Activated CD4-positive, alpha-beta T cell treated with anti-CD3 and anti-CD28 coated beads for 4 hours (primary cell): ENCODE results near the gene HBB.

ENCODE experiments used
- DNase-seq, 2 donors: peaks; one replicate each; pipeline ENCODE4 v3.0.0-alpha.2; 2020

HBB gene

DNA sequence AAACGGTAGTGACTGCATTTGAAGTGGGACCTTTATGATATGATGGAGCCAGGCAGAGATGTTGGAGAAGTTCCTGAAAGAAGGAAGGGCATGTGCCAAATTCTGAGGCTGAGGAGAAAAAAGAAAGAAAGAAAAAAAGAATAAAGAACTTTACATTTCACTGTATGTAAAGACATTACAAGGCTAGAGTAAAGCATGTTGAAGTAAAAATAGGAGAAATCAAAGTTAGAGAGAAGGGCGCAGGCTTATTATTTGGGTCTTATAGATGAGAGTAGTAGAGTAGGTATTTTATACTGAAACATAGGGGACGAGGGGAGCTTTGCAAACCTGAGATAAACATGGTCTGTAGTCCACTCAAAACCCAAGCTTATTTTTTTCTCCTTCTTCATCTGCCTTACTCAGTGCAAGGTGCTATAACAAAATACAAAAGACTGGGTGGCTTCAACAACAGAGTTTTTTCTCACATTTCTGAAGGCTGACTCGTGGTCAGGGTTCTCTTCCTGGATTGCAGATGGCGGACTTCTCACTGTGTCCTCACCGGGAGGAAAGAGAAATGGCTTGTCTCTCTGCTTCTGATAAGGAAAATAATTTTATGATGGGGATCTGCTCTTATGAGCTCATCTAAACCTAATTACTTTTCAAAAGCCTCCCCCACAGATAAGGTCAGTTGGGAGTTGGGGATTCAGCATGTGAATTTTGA, 20.1 kb upstream of the HBB start:
- no peak for DNase-seq

DNA sequence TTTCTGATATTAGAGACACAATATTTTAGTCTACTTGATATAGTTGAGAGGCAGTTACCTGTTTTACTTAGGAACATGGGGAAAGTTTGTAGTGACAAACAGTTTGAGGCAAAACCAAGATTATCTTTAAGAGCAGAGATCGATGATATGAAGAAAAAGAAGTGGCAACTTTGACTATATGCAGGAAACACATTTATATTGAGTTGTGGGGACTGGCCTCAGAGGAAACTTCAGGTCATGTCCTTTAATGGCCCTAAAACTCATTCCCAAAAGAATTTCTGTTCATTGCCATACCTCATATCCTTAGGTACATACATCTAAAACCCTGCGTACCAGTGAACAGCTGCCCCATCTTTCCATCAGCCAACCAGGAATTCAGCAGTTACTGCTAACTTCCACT, 18.3 kb upstream of the HBB start:
- no peak for DNase-seq

DNA sequence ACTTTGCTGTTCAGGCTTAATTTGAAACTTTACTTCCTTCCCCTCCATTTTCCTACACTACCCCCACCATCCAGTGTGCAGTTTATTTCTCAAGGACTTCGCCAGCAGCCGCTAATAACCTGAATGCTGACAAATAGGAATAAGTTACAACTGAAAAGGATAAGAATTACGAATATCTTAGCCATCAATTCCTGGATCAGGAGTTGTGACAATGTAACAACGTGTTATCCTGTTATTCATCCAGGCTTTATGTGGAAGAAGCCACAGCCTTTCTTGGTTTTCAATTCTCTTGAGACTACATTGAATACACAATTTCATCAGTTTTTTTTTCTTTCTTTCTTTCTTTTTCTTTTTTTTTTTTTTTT, 16.9 kb upstream of the HBB start:
- DNase-seq, result no peak

DNA sequence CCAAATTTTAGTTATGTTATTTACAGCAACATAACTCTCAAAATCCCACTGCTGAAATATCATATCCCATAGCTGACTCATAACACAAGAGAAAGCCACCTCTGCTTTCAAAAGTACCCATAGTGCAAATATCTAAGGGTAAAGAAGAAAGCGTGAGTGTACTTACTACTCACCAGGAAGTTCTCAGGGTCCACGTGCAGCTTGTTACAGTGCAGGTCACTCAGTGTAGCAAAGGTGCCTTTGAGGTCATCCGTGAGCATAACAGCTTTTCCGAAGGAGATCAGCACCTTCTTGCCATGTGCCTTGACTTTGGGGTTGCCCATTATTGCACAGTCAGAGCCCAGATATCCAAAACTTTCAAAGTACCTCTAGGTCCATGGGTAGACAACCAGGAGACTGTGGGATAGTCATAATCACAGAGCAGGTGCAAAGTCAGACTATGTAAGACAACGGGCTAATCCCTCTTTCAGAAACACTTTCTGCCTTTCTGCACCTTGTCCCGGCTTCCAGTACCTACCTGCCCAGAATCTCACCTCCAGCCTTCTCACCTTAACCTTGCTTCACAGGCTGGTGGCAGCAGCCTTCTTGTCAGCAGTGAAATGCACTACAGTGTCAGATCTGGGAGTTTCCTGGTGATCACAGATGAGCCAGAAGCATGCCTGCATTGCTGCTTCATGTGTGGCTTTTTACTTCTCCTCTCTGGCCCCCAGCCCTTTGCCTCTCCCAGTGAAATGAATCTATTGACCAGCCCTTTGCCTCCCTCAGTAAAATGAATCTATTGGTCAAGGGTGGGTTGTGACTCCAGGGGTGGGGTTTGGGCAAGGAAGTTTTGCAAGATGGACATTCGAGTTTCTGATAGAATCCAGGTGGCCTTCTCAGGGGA, 16.3 kb upstream of the HBB start:
- DNase-seq, result no peak

DNA sequence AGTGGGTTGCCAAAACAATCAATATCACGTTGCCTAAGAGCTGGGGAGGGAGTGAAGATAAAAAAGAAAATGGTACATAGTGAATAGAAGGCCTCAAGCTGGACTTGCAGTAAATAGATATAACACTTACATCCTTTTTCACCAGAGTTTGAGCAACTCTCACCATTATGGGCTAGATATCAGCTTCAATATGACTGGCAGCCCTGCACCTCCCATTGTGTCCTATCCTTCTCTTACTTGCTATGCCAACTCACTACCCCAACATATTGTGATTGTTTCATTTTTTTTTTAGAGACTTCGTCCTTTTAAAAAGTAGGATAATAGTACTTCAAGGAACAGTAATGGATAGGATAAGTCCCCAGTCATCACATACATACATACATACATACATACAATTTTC, 15.3 kb upstream of the HBB start:
- DNase-seq, result no peak

DNA sequence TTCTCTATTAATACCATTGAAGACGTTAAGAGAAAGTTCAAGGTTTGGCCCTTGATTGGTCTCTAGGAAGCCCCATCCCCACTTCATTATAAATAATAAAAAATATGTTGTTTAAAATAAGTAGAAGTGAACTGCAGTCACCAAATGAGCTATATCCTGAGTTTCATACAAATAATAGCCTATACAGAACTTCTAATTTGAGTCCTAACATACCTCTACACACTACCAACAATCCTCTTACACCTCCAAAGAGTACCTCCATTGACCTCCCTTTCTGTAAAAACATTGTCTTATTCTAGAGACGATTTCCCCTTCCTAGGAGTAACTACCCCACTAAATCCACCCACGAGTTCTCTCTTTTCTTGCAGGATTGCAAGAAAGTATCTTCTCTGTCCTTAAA, 14.6 kb upstream of the HBB start:
- DNase-seq, result no peak

DNA sequence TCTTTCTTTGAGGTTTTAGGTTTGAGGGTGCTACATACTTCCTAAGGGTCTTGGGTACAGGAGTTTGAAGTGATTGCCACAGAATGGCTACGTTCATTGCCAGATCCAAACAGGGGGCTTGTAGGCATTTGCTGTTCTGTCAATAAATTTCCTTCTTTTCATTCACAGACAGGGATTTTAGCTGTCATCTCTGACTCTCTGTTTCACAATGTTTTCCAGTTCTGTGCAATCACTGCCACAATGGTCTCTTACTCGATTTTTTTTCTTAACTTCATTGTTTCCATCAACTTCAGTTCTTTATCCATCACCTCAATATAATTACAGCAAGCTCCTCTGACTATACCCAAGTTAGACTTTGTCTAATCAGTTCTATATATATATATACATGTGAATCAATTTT, 13.6 kb upstream of the HBB start:
- no peak for DNase-seq

DNA sequence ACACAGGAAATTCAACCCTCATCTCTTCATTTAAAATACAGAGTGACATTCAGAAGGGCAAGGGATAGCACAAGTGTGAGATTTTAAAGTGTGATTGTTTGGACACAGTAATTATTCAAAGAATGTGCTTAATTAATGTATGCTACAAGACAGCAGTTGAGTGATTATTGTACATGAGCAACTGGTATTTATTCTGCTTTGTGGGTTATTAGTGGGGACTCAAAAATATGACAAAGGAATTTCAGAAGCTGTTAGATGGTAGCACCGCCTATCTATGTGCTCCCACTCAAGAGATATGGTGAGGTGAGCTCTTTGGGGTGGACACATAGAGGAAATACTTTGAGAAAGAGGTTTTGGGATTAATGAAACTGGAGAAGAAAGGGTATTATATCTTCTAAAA, 13.2 kb upstream of the HBB start:
- DNase-seq, result no peak

DNA sequence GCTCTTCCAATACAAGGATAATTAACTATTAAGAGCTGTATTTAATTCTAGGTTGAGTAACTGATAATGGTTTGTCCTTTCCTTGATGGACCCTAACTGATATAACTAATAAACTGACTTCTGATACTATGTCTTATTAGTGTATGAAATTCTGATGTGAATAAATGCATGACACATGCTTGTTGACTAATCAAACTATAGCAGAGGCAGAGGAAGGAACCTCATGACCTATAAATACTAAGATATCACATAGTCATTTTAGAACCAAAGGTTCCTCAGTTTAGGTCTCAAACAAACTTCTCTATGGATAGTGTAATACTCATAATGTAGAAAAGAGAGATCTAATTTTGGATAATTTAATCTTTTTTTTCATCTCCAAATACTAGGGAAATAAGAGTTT, 12.2 kb upstream of the HBB start:
- no peak for DNase-seq

DNA sequence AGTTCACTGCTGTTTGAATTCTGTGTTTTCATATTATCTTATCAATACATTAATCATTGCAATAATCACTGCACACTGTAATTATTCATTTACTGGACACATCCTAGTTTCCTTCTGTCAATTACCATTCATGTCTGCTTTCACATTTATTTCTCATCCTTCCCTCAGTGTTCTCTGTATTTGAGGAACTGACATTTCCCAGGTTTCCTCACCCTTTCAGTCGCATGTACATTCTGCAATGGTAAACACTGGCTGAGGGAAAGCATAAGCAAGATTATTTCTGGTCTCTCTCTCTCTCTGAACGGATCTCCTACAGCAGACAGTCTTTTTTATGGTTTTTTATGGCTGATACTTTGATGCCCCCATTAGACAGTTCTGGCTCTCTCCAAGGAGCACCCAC, 11.6 kb upstream of the HBB start:
- DNase-seq, result no peak

DNA sequence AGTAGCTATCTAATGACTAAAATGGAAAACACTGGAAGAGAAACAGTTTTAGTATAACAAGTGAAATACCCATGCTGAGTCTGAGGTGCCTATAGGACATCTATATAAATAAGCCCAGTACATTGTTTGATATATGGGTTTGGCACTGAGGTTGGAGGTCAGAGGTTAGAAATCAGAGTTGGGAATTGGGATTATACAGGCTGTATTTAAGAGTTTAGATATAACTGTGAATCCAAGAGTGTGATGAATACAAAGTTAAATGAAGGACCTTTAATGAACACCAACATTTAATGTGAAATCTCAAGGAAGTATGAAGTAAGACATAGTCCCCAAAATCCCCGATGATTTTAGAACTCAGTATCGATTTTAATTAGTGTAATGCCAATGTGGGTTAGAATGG, 10.5 kb upstream of the HBB start:
- DNase-seq, result no peak

DNA sequence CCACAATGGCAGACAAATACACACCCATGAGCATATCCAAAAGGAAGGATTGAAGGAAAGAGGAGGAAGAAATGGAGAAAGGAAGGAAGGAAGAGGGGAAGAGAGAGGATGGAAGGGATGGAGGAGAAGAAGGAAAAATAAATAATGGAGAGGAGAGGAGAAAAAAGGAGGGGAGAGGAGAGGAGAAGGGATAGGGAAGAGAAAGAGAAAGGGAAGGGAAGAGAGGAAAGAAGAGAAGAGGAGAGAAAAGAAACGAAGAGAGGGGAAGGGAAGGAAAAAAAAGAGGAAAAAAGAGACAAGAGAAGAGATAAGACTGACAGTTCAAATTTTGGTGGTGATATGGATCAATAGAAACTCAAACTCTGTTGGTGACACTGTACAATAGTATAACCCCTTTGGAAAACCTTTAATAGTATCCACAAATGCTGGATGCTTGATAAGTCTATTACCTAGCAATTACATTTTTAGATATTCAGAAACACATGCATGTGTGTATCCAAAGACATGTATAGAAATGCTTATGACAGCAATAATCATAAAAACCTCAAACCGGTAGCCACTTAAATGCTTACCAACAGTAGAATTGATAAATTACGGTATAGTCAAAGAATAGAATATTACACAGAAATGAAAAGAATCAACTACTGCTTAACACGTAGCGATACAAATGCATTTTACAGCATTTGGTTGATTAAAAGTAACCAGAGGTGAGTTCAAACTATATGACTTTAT, 8.7 kb upstream of the HBB start:
- DNase-seq, result no peak

DNA sequence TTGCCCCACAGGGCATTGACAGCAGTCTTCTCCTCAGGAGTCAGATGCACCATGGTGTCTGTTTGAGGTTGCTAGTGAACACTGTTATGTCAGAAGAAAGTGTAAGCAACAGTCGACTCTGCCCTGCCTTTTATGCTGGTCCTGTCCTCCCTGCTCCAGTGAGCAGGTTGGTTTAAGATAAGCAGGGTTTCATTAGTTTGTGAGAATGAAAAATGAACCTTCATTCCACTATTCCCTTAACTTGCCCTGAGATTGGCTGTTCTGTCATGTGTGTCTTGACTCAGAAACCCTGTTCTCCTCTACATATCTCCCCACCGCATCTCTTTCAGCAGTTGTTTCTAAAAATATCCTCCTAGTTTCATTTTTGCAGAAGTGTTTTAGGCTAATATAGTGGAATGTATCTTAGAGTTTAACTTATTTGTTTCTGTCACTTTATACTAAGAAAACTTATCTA, 7.5 kb upstream of the HBB start, which contains the start of gene HBD:
Gene HBD (minus strand): TSS at position 103 of the 454 bp plus-strand sequence. CDS start 50 bp downstream, at position 53.
- no peak for DNase-seq

DNA sequence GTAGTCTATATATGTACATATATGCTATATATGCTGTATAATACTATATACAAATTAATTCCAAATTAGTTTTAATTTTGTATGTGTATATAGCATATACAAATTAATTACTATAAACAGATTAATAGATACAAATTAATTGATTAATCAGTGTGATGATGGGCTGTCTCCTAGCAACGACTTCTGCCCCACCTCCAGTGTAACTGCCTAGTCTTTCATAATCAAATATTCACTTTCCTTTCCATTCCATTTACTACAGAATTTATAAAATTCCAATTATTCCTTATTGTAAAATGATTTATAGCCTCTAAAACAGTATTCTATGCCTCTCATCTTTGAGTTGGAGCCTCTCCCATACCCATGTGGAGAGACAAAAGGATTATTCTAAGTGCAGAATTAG, 6.4 kb upstream of the HBB start:
- DNase-seq, result no peak

DNA sequence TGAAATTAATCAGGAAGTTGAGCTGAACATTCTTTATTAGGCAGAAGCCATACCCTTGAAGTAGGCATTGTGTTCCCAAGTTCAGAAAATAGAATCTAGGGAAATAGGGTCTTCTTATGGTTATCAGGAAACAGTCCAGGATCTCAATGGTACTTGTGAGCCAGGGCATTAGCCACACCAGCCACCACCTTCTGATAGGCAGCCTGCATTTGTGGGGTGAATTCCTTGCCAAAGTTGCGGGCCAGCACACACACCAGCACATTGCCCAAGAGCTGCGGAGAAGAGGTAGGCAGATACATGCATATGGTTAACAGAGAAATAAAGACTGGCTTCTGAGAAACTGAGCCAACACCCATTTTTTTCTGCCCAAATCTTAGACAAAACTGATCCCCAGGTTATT, 6.0 kb upstream of the HBB start:
- DNase-seq, result no peak

DNA sequence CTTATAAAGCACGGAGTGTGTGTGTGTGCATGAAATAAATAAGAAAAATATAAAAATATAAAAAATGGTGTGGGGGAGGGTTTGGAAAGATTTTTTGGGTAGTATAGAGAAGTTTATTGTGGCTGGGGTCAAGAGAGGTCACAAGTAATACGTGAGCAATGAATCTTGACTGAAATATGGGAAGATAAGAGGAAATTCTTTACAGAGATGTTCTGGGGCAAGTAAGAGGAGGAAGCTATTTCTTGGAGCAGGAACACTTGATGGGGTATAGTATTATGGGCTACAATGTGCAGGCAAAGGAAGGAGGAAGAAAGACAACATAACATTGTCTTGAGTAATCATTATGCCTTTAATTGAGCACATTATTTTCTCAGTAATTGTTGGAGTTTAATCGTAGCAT, 5.3 kb upstream of the HBB start:
- DNase-seq, result no peak

DNA sequence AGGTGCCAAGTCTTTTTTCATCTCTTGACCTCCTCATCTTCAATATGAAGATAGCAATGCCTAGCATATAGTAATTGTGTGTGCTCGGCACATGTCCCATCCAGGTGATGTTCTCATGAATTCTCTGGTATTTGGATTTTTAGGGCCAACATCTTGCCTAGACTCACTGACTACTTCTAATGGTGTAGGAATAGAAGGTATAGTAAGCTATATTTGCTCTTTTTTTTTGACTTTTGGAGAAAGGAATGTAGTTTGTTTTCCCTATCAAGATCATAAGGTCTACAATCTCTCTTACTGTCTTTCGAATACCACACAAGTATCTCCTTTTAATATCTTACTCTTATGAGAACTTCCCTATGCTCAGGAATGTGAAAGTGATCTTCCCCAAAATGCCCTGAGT, 4.2 kb upstream of the HBB start:
- DNase-seq, result no peak

DNA sequence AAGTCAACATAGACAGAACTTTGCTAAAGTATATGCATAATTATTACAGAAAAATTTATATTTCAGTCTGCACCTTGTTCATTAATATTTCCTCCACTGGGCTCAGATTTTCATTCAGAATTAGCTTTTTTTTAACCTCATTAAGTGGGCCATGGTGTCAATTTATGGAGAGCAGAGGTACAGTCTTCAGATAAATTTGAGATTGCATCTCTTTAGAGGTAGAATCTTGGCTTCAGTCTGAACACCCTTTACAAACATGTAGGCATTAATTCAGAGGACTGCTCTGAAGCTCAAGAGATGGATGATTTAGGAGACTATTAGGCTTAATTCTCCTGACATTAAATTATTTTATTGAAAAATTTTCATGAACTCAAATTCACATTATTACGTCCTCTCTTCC, 3.4 kb upstream of the HBB start:
- DNase-seq, result no peak

DNA sequence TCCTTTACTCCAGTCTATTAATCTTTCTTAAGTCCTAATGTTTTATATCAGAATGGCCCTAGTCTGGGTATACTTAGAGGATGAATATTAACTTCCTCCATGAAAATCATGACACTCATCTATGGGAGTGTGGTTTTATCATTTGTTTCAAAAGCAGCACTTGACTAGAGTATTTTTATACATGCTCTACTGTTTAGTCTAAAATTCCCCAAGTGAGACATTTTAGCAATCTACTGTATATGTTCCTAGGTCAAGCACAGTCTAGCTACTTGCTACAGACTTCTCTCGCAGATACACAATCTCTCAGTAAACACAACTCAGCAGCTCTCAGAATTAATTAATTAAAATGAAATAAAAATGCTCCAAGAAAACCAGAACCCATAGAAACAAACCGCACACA, 2.9 kb upstream of the HBB start:
- no peak for DNase-seq

DNA sequence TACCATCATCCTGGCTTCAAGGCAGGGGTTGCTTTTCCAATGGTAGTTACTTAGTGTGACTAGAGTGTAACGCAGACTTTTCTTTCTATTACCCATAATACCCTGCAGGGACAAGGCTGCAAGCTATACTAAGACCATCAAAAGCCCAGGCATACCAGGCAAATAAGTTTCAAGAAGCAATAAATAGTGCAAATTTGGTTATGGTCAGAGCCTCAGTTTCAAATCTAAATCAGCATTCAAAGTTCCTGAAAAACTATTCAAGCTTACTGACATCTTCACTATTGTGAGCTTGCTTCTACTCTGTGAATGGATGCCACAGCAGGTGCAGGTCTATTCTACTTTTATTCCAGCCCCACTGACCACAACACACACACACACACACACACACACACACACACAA, 2.5 kb upstream of the HBB start:
- no peak for DNase-seq

DNA sequence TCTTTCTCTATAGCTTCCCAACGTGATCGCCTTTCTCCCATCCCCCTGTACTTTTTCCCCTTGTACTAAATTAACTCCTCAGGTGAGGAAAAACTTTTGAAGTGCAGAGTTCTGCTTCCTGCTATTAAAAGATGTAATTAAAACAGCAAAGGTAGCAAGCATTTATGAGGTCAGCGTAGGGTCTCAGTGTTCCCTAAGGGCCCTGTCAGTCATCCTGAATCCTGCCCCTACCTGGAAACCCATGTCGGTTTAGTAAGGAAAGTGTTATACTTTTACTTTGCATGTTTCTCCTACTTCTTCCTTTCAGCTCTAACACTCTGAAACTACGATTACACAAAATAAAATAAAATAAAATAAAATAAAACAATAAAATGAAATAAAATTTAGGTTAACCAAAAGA, 1.3 kb upstream of the HBB start:
- DNase-seq, result no peak

DNA sequence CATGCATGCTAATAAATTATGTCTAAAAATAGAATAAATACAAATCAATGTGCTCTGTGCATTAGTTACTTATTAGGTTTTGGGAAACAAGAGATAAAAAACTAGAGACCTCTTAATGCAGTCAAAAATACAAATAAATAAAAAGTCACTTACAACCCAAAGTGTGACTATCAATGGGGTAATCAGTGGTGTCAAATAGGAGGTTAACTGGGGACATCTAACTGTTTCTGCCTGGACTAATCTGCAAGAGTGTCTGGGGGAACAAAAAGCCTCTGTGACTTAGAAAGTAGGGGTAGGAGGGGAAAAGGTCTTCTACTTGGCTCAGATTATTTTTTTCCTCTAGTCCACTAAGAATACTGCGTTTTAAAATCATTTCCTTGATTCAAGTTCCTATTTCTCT, 810 bp upstream of the HBB start:
- DNase-seq, result no peak

DNA sequence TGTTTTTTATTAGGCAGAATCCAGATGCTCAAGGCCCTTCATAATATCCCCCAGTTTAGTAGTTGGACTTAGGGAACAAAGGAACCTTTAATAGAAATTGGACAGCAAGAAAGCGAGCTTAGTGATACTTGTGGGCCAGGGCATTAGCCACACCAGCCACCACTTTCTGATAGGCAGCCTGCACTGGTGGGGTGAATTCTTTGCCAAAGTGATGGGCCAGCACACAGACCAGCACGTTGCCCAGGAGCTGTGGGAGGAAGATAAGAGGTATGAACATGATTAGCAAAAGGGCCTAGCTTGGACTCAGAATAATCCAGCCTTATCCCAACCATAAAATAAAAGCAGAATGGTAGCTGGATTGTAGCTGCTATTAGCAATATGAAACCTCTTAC, 1.4 kb downstream of the HBB start:
- DNase-seq, result no peak
